Cardiac ventricle fibroblast (primary cell): Measurements from ENCODE around the gene TFAP2D. TPM values are rescaled to one million over a fixed set of nuclear protein-coding genes. Genes with fewer than 3 reads are reported as not detected.

Experiments
- total RNA-seq: library from RNA; depleted of rRNA; stranded (reverse); fragments of >200 nt; gene quantifications from 2 replicates; pipeline ENCODE4 v1.2.3, GENCODE V29; 2015

TFAP2D gene
- total RNA-seq = not detected in 2 replicates

DNA sequence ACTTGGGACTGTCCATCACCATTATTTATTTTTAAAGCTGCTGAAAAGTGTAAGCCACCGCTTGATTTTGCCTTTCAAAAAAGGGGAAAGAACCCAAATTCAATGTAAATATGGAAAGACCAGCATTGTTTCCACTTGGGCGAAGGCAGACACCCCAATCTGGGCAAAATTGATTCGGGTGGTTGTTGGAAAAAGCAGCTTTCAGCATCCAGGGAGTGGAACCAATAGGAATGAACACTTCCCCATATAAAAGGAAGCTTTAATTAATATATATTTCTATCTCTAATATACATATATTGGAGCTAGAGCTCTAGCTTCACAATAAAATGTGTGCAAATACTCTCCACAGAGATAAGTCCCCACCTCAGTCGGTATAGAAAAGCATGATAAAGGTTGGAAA, at the start of gene TFAP2D:
Gene TFAP2D (plus strand): TSS at position 301 of the 400 bp plus-strand sequence. CDS start 530 bp downstream, outside the sequence.

DNA sequence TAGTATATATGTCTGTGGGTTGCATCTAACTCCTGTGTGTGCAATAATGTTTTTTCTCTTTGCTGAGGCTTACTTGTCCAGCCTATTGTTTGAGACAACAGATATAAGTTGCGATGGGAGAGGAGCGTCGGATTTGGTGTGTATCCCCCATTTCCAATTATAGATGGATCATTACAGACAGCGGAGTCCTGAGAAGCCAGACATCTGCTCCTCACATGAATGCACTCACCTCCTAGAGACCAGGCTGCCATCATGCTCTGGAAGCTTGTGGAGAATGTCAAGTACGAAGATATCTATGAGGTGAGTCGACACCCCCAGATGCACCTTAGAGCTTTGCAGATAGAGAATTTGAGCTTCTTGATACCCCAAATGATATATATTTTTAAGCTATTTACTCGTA, 105.3 kb downstream of the TFAP2D start, which contains the start of gene TFAP2B:
Gene TFAP2B (plus strand): TSS at position 199 of the 400 bp plus-strand sequence. CDS start 21 bp downstream, at position 220.

Other genes with a start within 250 kb of the TFAP2D start
- not detected in 2 replicates for gene TFAP2B, start 105.3 kb downstream of the TFAP2D start, total RNA-seq